Glutamatergic neuron (in vitro differentiated cells): ENCODE data around the gene MAP3K5. TPM values are rescaled to one million over a fixed set of nuclear protein-coding genes. Genes with fewer than 3 reads are reported as not detected.

Source experiments
- DNase-seq: peaks from one replicate; pipeline ENCODE4 v3.0.0; 2022
- H3K27ac Mint-ChIP-seq: one replicate; pipeline ENCODE4 v1.8.0; 2020; ENCODE audit warnings: mild to moderate bottlenecking, mixed read lengths, inconsistent platforms; ENCODE audit not compliant: unreplicated experiment
- H3K27me3 Mint-ChIP-seq: one replicate; pipeline ENCODE4 v1.8.0; 2020; ENCODE audit warnings: mild to moderate bottlenecking, moderate library complexity, mixed read lengths, inconsistent platforms; ENCODE audit not compliant: unreplicated experiment
- H3K36me3 Mint-ChIP-seq: one replicate; pipeline ENCODE4 v1.8.0; 2020; ENCODE audit warnings: mild to moderate bottlenecking, mixed read lengths, inconsistent platforms; ENCODE audit not compliant: unreplicated experiment
- H3K4me1 Mint-ChIP-seq: one replicate; pipeline ENCODE4 v1.8.0; 2020; ENCODE audit warnings: mild to moderate bottlenecking, low read depth, mixed read lengths, inconsistent platforms; ENCODE audit not compliant: unreplicated experiment
- H3K4me3 Mint-ChIP-seq: one replicate; pipeline ENCODE4 v1.8.0; 2020; ENCODE audit warnings: mild to moderate bottlenecking, mixed read lengths, inconsistent platforms; ENCODE audit not compliant: unreplicated experiment
- H3K9me3 Mint-ChIP-seq: one replicate; pipeline ENCODE4 v1.8.0; 2020; ENCODE audit warnings: mild to moderate bottlenecking, moderate library complexity, mixed read lengths, inconsistent platforms; ENCODE audit not compliant: unreplicated experiment
- CTCF ChIP-seq: fragments of 200-600 bp; sonication (generic); IDR thresholded peaks from one replicate; pipeline ENCODE4 v1.5.0; 2021; ENCODE audit not compliant: partially characterized antibody, unreplicated experiment
- total RNA-seq: library from RNA; stranded (reverse); fragmentation: NEBNext Ultra II Directional; extraction: Animal tissue kit (Norgen Biotek cat#: 25700); gene quantifications from one replicate; pipeline ENCODE4 v1.2.1, GENCODE V29; 2021; ENCODE audit not compliant: unreplicated experiment

MAP3K5 gene
- total RNA-seq, 1 donor from 2014 or later = 0.66 TPM

- no peaks in the 10 kb centered on the region for H3K36me3 Mint-ChIP-seq
- TF ChIP-seq CTCF = no peak
- H3K9me3 Mint-ChIP-seq = no peaks in the 10 kb centered on the region
- H3K27ac Mint-ChIP-seq = no peak overlapping the region
- no peak overlapping the region for H3K4me3 Mint-ChIP-seq
- no peaks in the 10 kb centered on the region for H3K27me3 Mint-ChIP-seq
- H3K4me1 Mint-ChIP-seq = peaks cover 2% of the 10 kb centered on the region
- DNase-seq = no peak
Measured at GRCh38 chr6:136747507-136747906, 44.8 kb downstream of the MAP3K5 start.

GRCh38 chr6:136745300-136745699, 47.0 kb downstream of the MAP3K5 start:
- TF ChIP-seq CTCF = no peak
- Mint-ChIP-seq H3K36me3 (no peaks in the 10 kb centered on the region), H3K27me3 (no peaks in the 10 kb centered on the region), H3K9me3 (no peaks in the 10 kb centered on the region), H3K4me3 (no peak overlapping the region), H3K27ac (no peak overlapping the region), H3K4me1 (no peaks in the 10 kb centered on the region)
- no peak for DNase-seq

GRCh38 chr6:136744889-136745288, 47.4 kb downstream of the MAP3K5 start:
- no peak for TF ChIP-seq CTCF
- H3K4me1 Mint-ChIP-seq = no peaks in the 10 kb centered on the region
- no peaks in the 10 kb centered on the region for H3K9me3 Mint-ChIP-seq
- DNase-seq = no peak
- no peak overlapping the region for H3K27ac Mint-ChIP-seq
- H3K4me3 Mint-ChIP-seq = no peak overlapping the region
- no peaks in the 10 kb centered on the region for H3K36me3 Mint-ChIP-seq
- no peaks in the 10 kb centered on the region for H3K27me3 Mint-ChIP-seq

- Mint-ChIP-seq H3K4me1 (no peaks in the 10 kb centered on the region), H3K9me3 (no peaks in the 10 kb centered on the region), H3K4me3 (no peak overlapping the region), H3K36me3 (no peaks in the 10 kb centered on the region), H3K27ac (no peak overlapping the region), H3K27me3 (no peaks in the 10 kb centered on the region)
- DNase-seq = no peak
- no peak for TF ChIP-seq CTCF
Measured at GRCh38 chr6:136742125-136742524, 50.2 kb downstream of the MAP3K5 start.

GRCh38 chr6:136740050-136740974, 52.0 kb downstream of the MAP3K5 start:
- DNase-seq = no peak
- no peaks in the 10 kb centered on the region for H3K27me3 Mint-ChIP-seq
- no peaks in the 10 kb centered on the region for H3K9me3 Mint-ChIP-seq
- H3K36me3 Mint-ChIP-seq = no peaks in the 10 kb centered on the region
- no peak overlapping the region for H3K4me3 Mint-ChIP-seq
- no peaks in the 10 kb centered on the region for H3K4me1 Mint-ChIP-seq
- TF ChIP-seq CTCF = no peak
- H3K27ac Mint-ChIP-seq = no peak overlapping the region
